Stimulated activated CD4-positive, alpha-beta T cell treated with anti-CD3 and anti-CD28 coated beads, Interleukin-12 subunit alpha, Interleukin-12 subunit beta, amount 100 ng/mL, for 4 hours (primary cell): Measurements from ENCODE around the gene RSAD2.
"Not testable (repeated sequence)": the region's sequence is repeated elsewhere in the genome, so short reads cannot be mapped to it uniquely, and the experiment has no call there.

Source experiments
- DNase-seq: peaks from one replicate; pipeline ENCODE4 v3.0.0-alpha.2; 2020

RSAD2 gene

DNA sequence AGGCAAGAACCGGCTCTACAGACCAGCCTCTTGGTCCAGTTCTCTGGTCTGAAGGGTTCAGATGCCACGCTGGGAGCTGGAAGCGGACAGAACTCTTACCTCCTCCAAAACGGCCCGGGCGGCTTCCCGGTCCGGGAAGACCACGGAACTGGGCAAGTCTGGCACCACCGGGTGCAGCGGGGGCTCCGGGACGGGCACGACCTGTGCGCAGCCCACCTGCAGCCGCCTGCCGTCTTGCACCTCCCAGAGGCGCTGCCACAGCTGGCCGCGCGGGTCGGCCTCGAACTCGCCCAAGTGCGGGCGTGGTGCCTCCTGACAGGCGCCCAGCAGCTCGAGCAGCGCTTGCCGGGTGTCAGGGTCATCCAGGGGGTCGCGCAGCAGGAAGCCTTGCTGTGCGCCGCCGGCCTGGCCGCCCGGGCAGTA lies 12.6 kb upstream of the RSAD2 start:
- no peak for DNase-seq

DNA sequence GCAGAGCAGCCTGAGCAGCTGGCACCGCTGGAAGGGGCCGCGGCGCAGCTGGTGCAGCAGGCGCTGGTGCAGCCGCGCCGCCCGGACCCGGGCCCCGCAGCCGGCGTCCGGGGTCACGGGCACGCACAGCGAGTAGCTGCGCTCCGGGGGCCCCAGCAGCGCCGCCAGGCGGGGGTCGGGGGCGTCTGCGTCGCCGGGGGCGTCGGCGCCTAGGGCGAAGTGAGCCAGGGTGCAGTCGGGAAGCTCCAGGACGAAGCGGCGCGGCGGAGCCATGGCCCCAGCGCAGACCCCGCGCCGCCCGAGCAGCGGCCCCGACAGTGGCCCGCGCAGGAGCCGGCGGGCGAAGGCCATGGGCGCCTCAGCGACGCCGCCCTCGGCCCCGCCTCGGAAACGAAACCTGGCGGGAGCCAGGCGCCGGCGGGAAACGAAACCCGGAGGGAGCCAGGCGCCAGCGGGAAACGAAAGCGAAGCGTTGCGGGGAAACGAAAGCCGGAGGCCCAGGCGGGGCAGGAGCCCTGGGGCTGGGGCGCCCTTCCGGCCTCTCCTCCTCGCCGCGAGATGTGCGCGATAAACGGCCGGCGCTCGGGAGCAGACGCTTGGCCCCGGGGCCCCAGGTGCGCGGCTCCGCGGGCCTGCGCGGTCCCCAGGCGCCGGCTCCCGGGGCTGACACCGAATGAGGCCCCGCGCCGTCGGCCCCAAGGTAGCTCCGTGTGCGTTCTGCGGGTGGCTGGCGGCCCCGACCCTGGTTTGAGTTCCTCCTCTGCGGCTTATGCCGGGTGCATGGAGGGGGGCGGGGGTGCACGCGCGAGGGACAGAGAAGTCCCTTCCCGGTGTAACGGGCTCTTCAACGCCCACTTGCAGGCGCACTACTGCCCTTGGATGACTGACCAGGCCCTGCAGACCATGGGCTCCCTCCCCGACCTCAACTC lies 12.0 kb upstream of the RSAD2 start, which contains the start of gene CMPK2:
Gene CMPK2, minus strand, starts transcription at position 562 of the 929 bp plus-strand sequence. Its CDS starts 211 bp downstream, at position 351.
- DNase-seq, result peak; percentile 66

DNA sequence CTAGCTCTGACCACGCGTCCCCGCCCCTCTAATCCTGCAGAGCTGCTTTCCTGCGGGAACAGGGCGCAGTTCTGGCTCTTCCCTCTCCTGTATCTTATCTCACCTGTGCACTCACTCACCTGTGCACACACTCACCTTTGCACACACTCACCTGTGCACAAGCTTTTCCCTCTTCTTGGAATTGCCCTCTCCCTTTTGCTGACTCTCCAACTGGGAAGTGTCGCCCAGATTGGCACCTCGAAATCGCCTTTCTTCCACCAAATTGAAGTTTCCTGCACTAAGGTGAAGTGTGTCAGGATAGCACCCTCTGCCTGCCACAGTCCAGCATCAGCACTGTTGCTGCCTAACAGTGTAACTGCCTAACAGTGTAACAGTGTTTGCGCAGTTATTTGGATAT lies 11.3 kb upstream of the RSAD2 start:
- peak; percentile 31 for DNase-seq

DNA sequence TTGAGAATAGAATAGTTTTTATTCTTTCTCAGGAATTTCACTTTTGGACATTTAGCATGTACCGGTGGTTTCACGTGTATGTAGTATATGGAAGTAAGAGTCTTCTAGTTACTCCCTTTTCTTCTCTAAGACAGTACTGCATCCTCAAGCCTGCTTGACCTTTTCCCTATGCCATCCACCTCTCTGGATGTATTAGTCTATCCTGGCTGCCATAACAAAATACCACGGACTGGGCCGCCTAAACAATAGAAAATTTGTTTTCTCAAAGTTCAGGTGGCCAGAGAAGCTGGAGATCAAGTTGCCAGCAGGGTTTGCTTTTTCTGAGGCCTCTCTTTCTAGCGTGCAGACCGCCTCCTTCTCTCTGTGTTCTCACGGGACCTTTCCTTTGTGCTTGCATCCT lies 10.6 kb upstream of the RSAD2 start:
- DNase-seq, result no peak

DNA sequence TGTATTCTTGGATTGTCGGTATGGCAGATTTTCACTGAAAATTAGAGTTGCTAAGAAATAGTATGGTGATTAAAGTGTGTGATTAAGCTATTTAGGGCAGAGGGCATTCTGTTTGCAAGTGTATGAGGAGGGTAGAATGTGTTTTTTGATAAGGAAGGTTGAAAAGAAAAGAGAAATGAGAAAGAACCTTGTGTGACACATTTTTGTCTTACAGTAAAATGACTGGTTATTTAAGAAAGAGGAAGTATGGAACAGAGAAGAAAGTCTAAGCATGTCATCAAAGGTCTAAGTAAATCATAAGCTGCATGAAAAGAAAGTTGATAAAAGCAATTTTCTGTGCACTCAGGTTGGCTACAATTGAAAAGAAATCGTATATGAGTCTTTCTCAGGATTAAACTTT lies 5.2 kb upstream of the RSAD2 start:
- no peak for DNase-seq

DNA sequence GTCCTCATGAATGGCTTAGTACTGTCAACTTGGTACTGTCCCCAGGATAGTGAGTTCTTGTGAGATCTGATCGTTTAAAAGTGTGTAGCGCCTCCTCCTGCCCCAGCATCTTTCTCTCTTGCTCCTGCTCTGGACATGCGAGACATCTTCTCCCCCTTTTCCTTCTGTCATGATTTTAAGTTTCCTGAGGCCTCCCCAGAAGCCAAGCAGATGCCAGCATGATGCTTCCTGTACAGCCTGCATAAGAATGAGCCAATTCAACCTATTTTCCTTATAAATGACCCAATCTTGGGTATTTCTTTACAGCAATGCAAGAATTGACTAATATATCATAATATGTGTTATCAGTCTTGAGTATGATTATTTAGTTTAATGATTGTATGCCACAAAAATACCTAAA lies 3.5 kb upstream of the RSAD2 start:
- DNase-seq, result no peak

DNA sequence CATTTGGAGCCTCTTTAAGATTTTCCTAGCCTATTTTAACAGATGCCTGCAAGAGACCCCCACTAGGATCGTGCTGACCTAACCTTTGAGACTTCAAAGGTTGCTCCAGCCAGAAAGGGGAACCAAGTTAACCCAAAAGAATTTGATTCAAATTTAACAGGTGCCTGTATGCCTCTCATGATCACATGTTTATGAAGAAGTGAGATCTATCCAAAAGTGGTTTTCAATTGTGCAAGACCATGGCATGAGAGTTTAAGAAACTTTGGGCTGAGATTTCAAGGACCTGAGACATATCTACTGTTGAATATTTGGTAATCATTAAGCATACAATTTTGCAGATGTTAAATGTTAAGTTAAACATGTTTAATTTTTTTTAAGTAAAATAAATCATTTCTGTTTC lies 1.3 kb upstream of the RSAD2 start:
- DNase-seq, result no peak

DNA sequence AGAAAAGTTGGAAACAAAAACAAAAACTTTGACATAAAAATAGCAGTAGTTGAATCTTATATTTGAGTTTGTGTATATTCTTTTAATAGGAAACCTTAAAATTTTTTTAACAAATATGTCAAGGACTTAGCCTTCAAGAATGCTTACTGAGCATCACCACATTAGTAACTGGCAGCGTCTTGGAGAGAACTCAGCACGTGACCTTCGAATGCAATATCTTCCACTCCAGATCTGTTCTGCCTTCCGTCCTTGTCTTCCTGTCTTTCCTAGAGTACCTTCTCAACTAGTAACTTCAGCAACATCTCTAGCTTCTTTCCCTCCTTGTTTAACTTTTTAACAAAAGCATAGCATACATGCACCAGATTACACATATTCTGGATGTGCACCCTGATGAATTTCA lies 972 bp downstream of the RSAD2 start:
- DNase-seq, result no peak

DNA sequence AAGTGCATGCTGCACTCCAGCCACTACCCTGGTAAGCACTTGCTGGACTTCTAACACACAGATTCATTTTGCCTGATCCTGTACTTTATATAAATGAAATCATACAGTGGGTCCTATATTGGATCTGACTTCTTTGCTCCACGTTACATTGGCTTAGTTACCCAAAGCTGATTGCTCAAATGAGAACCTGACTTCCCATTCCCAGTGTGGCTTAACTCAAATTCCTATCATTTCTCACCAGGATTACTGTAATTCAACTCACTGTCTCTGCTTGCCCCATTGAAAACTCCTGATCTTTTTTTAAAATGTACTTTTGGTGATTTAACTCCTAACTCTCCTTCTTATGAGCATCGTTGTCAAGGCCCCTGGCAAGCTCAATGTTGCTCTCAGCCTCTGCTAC lies 1.4 kb downstream of the RSAD2 start:
- no peak for DNase-seq

DNA sequence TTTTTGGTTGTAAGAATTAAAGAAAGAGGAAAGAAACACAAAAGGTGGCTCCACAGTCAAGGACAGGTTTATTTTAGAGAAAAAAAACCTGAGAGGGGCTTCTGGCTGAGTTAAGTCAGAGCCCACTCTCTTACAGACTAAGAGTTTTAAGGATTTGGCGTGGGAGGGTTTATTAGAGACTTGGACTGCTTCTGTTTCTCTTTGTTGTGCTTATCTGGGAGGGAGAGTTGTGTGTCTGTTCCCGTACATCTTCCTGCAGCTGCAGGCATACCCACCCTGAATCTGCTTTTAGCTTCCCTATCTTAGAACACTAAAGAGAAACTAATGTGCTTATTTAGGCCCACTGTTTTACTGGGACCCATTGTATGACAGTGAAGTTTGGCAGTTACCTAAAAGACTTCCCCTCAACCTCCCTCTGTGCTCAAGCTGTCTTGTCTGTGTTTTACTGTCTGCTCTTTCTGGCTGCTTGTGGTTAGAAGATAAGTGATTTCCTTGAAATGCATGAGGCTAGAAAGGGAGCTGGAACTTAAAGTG lies 2.7 kb downstream of the RSAD2 start:
- DNase-seq, result no peak

DNA sequence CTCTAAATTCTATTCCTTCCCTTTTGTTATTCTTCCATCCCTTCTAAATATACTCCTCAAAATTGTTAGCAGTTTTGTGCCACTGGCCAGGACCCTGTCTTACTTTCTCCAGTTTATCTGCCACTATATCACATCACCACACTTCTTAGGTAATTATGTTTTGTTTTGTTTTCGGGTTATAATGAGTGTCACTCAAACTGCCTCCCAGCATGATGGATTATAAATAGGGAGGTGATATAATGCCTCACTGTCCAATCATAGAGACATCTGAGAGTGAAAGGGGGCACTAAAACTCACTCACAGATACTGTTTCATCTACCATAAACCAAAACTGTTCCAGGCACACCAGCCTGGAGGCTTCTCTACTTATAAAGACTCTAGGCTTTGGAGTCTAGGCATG lies 3.5 kb downstream of the RSAD2 start:
- DNase-seq, result no peak

DNA sequence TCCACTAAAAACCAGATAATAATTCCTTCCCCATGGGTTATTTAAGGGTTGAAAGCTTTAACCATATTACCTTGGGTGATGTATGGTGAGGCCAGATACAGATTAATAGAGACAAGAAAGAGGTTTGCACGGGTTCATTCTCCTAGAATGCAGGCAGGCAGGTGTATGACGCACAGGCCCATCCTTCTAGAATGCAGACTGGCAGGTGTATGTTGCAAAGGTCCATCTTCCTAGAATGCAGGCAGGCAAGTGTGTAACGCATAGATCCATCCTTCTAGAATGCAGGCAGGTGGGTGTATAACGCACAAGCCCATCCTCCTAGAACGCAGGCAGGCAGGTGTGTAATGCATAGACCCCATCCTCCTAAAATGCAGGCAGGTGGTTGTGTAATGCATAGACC lies 3.9 kb downstream of the RSAD2 start:
- no peak for DNase-seq

DNA sequence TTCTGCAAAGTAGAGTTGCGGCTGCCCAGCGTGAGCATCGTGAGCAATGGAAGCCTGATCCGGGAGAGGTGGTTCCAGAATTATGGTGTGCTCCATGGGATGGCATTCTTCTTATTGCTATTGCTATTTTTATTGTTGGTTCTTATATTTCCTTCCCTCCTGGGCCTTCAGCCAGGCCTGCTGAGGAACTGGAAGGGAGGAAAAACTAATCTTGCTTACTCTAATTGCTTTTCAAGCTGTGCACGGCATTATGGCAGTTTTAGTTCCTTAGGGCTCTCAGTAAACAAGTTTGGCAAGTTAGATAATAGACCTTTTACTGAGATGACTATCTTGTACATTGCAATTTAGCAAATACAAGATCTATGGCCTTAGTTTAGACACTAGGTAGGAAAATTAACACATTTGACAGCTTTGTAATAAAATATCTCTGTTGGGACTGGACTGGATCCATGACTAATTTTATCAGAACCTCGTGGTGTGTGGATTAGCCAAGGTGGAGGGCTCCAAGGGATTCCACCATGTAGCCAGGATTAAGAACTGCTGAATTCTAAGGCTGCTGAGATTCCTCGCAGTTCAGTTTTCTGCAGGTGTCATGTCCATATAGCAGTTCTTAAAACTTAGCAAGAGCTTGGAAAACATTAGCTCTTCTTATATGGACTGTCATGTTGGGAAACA lies 6.0 kb downstream of the RSAD2 start:
- no peak for DNase-seq

DNA sequence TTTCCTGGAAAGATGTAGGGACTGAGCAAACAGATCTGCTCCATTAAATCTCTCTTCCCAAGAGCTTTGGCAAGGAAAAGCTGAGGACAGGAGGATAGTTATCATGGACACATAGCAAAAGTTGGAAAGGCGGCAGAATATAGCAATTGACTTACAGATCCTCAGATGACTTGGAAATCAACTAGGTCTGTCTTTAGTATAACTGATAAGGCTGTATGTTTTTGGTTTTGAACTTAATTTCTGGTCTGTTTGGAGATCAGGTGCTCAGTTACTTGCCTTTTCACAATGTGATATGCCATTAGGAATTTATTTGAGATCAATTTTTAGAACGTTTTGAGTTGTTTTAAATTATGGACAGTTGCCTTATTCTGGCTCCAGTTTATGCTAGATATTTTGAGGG lies 8.0 kb downstream of the RSAD2 start:
- DNase-seq, result no peak

DNA sequence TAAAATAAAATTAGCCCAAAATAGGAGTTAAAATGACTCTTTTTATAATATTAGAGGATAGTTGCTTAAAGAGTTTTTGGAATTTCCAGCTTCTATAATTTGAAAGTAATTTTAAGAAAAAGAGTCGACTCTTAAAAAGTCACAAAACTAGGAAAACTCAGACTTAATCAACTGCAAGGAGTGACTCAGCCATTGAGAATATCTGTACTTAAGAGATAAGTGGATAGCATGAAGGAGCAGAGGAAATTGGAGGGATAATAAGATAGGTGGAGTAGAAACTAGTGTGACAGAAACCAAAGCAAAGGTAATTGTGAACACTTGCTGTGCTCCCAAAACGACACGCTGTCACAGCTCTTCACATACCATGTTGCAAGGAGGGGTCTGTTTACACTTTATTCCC lies 8.4 kb downstream of the RSAD2 start:
- no peak for DNase-seq

DNA sequence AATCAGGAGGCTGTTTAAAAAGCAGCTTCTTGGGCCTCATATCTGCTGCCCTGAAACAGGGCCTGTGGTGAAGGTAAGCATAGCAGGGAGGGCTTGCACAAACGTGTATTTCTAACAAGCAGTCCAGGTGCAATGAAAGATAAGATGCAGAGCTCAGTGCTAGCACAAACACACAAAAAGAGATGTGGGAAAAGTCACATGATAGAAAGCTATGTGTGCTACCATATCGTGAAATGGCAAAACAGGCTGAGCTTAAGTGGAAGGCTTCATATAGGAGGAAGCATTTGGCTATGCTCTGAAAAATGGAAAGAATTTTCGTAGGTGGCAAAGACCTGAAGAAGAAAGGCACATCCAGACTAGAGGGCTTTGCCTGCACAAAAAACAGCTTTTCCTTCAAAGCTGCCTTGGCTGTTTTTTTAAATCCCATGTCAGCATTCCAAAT lies 10.2 kb downstream of the RSAD2 start:
- no peak for DNase-seq

DNA sequence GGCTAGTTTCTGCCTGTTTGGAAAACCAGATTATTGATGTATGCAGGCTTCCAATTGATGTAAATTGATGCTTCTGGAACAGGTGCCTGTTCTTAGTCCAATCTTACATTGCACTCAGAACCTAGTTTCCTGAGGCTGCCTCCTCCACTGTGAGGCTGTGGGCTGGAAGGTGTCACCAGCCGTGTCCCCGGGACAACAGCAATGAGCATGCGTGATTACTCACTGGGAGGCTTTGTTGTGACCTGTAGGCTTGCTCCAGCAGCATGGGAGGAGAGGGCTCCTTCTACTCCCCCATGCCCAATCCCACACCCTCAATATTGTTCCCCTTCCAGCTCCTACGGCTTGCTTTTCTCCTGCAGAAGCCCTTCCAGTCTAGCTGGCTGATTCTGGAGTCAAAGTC lies 11.1 kb downstream of the RSAD2 start:
- DNase-seq, result no peak

DNA sequence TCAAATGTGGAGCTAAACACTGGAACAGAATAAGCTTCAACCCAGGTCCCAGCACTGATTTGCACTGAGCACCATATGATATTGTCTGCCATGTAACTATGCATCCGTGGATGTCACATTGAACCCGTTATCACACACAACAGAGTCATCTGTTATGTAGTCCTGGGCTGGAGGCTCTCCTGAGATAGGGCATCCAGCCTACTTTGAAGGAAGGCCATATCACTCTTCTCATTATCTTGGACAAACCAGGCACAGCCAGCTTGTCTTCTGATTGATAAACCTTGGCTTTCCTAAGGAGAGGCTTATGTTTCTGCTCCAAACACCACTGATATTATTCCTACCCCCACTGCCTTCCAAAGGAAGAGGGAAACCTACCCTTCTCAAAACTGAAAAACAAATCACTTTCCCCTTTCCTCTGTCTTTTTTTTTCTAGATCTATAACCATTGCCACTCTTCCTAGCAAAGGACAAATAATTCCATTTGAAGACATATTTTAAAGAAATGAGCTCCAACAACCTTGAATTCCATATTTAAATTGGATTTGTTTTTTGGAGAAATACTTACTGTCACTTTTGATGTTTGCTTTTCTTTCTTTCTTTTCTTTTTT lies 16.4 kb downstream of the RSAD2 start:
- no peak for DNase-seq

DNA sequence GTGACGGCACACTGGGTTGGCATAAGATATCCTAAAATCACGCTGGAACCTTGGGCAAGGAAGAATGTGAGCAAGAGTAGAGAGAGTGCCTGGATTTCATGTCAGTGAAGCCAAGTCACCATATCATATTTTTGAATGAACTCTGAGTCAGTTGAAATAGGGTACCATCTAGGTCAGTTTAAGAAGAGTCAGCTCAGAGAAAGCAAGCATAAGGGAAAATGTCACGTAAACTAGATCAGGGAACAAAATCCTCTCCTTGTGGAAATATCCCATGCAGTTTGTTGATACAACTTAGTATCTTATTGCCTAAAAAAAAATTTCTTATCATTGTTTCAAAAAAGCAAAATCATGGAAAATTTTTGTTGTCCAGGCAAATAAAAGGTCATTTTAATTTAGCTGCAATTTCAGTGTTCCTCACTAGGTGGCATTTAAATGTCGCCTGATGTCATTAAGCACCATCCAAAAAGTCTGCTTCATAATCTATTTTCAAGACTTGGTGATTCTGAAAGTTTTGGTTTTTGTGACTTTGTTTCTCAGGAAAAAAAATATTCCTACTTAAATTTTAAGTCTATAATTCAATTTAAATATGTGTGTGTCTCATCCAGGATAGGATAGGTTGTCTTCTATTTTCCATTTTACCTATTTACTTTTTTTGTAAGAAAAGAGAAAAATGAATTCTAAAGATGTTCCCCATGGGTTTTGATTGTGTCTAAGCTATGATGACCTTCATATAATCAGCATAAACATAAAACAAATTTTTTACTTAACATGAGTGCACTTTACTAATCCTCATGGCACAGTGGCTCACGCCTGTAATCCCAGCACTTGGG lies 19.6 kb downstream of the RSAD2 start:
- no peak for DNase-seq

DNA sequence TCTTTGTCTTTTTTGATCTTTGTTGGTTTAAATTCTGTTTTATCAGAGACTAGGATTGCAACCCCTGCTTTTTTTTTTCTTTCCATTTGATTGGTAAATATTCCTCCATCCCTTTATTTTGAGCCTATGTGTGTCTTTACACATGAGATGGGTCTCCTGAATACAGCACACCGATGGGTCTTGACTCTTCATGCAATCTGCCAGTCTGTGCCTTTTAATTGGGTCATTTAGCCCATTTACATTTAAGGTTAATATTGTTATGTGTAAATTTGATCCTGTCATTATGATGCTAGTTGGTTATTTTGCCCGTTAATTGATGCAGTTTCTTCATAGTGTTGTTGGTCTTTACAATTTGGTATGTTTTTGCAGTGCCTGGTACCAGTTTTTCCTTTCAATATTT lies 25.0 kb downstream of the RSAD2 start:
- not testable (repeated sequence) for DNase-seq

DNA sequence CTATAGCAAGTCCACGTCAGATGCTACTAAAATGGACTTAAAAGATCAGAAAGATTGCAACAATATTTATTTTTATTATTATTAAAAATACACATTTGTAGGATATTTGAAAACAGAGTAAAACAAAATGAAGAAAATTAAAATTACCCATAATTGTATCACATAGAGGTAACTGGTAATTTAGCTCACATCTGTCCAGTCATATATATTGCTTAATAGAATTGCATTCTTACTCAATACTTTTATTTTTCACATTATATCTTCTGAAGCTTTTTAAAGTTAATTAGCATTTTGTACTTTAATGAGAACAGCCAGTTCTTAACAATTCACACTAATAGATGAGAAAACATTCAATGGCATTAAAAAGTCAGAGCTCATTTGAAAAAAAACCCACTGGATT lies 28.1 kb downstream of the RSAD2 start:
- DNase-seq, result no peak

DNA sequence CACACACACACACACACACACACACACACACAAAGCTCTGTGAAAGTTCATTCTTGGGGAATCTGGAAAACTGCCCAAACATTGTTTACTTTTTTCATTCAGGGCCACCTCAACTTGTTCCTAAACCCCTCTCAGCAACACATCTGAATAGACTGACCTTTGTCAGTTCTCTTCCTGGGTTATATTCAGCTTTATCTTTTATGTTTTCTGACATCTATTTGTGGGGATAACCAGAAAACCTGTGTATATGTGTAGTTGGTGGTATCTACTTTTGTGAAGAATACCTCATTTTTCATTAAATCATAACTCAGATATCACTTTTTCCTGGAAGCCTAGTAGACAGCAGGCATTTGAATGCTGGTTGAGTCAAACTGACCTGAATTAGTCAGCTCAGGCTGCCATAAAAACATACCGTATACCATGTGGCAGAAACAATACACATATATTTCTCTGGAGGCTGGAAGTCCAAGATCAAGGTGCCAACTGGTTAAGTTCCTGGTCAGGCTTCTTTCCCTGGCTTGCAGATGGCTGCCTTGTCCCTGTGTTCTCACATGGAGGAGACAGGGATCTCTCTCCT lies 28.7 kb downstream of the RSAD2 start:
- DNase-seq, result no peak
